Adipocyte (in vitro differentiated cells): Measurements from ENCODE around the gene SCAP.

Source experiments
- DNase-seq: peaks from one replicate; pipeline ENCODE4 v3.0.0-alpha.2; 2015; ENCODE audit warnings: low read depth
- H3K27me3 ChIP-seq: replicated peaks from 2 replicates; pipeline ENCODE4 v1.7.0; 2013; ENCODE audit warnings: mild to moderate bottlenecking, low read length, moderate library complexity; ENCODE audit not compliant: control insufficient read depth, insufficient read depth
- H3K36me3 ChIP-seq: 2 replicates; pipeline ENCODE4 v1.7.0; 2013; ENCODE audit warnings: low read length, mild to moderate bottlenecking, moderate library complexity; ENCODE audit not compliant: control insufficient read depth, insufficient read depth, severe bottlenecking
- H3K4me1 ChIP-seq: 2 replicates; pipeline ENCODE4 v1.7.0; 2013; ENCODE audit warnings: mild to moderate bottlenecking, low read length, moderate library complexity; ENCODE audit not compliant: control insufficient read depth, insufficient read depth
- H3K4me3 ChIP-seq: 2 replicates; pipeline ENCODE4 v1.7.0; 2013; ENCODE audit warnings: mild to moderate bottlenecking, low read length, moderate library complexity
- H3K9ac ChIP-seq: 2 replicates; pipeline ENCODE4 v1.7.0; 2013; ENCODE audit warnings: mild to moderate bottlenecking, low read length, moderate library complexity
- H3K9me3 ChIP-seq: 2 replicates; pipeline ENCODE4 v1.7.0; 2013; ENCODE audit warnings: mild to moderate bottlenecking, low read length, moderate library complexity; ENCODE audit not compliant: control insufficient read depth

SCAP gene

DNA sequence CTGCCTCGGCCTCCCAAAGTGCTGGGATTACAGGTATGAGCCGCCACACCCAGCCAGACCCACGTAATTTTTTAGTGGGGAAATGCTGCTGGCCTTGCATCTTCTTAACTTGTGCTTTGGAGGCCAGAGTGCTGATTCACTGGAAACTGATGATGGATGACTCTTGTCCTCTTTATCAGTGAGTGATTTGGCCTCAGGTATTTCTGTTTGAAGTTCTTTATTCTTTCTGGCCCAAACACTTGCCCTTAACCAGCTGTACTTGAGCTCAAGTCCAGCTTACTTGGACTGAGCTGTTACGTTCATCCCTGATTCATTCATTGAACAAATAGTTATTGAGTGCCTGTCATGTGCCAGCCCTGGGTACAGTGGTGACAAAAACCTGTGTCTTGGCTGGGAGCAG is 90.7 kb downstream of the SCAP start:
- Histone ChIP-seq H3K9ac (no peak overlapping the region), H3K36me3 (peaks cover 13% of the 10 kb centered on the region), H3K4me1 (peaks cover 9% of the 10 kb centered on the region), H3K9me3 (no peaks in the 10 kb centered on the region), H3K27me3 (no peaks in the 10 kb centered on the region), H3K4me3 (no peak overlapping the region)
- no peak for DNase-seq

- H3K9ac ChIP-seq = no peak overlapping the region
- DNase-seq = no peak
- H3K36me3 ChIP-seq = peaks cover 13% of the 10 kb centered on the region
- peaks cover 15% of the 10 kb centered on the region for H3K4me1 ChIP-seq
- no peaks in the 10 kb centered on the region for H3K27me3 ChIP-seq
- no peaks in the 10 kb centered on the region for H3K9me3 ChIP-seq
- H3K4me3 ChIP-seq = no peak overlapping the region
Measured at GRCh38 chr3:47384425-47384824, 91.3 kb downstream of the SCAP start.

DNA sequence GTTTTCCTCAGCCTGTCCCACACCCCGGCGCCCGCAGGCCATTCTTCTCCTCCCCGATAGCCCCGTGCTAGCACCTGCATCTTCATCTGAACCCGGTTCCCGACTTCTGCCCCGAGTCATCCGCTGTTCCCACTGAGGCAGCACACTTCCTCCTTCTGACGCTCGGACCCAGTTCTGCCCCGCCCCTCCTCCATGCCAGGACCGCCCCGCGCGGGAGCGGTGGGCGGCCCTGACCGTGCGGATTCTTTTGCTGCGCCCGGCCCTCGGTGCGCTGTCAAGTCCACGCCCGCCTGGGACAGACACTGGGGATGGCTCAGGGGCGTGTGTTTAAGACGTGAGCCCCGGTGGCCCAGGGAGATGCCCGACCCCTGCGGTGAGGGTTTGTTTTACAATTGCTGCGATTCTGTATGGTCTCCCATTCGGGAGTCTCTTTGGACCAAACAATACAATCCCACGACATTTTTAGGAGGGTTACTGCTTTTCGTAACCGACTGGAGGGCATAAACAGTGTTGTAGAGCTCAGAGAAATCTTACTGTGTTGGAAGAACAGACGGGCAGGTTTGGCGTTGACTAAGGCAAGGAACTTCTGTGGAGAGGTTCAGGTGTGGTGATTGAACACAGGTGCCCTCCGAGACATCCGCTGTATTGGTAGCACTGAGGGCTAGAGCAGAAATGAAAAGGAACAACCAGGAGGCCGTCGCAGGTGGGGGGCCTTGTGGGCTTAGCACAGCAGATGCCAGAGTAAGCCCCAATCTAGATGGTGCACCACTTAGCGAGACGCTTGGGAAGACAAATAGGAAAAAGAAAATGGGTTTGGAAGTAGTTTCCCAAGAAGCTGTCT is 94.2 kb downstream of the SCAP start:
- Histone ChIP-seq H3K36me3 (peaks cover 3% of the 10 kb centered on the region), H3K4me3 (peak overlapping the region; percentile 98), H3K9ac (peak overlapping the region; percentile 99), H3K4me1 (peaks cover 15% of the 10 kb centered on the region), H3K27me3 (no peaks in the 10 kb centered on the region), H3K9me3 (no peaks in the 10 kb centered on the region)
- peak; percentile 94 for DNase-seq

- Histone ChIP-seq H3K9ac (peak within 1 kb of the TSS; percentile 99), H3K36me3 (peaks cover 3% of the 10 kb centered on the region), H3K27me3 (no peaks in the 10 kb centered on the region), H3K9me3 (no peaks in the 10 kb centered on the region), H3K4me1 (peaks cover 15% of the 10 kb centered on the region), H3K4me3 (peak within 1 kb of the TSS; percentile 98)
- DNase-seq = peak; percentile 100
Measured at GRCh38 chr3:47380601-47381316, 95.0 kb downstream of the SCAP start, which contains the start of gene PTPN23. PTPN23 (plus strand) TSS chr3:47381021; CDS start chr3:47381097, 76 bp downstream.

- Histone ChIP-seq H3K4me1 (peaks cover 15% of the 10 kb centered on the region), H3K27me3 (no peaks in the 10 kb centered on the region), H3K36me3 (peaks cover 2% of the 10 kb centered on the region), H3K9me3 (no peaks in the 10 kb centered on the region), H3K9ac (peak overlapping the region; percentile 99), H3K4me3 (peak overlapping the region; percentile 98)
- DNase-seq = no peak
Measured at GRCh38 chr3:47380026-47380600, 95.6 kb downstream of the SCAP start.

- no peaks in the 10 kb centered on the region for H3K27me3 ChIP-seq
- H3K4me3 ChIP-seq = peak overlapping the region; percentile 98
Measured at GRCh38 chr3:47379411-47379899, 96.3 kb downstream of the SCAP start.

DNA sequence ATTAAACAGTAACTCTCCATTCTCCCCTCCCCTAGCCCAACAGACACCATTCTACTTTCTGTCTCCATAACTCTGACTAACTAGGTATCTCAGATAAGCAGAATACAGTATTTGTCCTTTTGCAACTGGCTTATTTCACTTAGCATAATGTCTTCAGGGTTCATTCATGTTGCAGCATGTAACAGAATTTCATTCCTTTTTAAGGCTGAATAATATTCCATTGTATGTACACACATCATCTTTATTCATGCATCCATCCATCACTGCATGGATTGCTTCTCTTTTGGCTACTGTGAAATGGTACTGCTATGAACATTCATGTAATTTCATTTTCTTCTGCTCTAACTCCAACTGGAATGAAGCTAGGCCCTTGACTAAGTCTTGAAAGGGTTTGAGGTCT is 96.9 kb downstream of the SCAP start:
- Histone ChIP-seq H3K4me3 (no peak overlapping the region), H3K27me3 (no peaks in the 10 kb centered on the region), H3K4me1 (peaks cover 15% of the 10 kb centered on the region), H3K36me3 (no peaks in the 10 kb centered on the region), H3K9ac (no peak overlapping the region), H3K9me3 (no peaks in the 10 kb centered on the region)
- no peak for DNase-seq

More at GRCh38 chr3:47379411-47379899, 96.3 kb downstream of the SCAP start:
- H3K36me3 ChIP-seq = no peaks in the 10 kb centered on the region
- H3K9ac ChIP-seq = peak overlapping the region; percentile 99
- no peaks in the 10 kb centered on the region for H3K9me3 ChIP-seq
- no peak for DNase-seq
- peaks cover 15% of the 10 kb centered on the region for H3K4me1 ChIP-seq

DNA sequence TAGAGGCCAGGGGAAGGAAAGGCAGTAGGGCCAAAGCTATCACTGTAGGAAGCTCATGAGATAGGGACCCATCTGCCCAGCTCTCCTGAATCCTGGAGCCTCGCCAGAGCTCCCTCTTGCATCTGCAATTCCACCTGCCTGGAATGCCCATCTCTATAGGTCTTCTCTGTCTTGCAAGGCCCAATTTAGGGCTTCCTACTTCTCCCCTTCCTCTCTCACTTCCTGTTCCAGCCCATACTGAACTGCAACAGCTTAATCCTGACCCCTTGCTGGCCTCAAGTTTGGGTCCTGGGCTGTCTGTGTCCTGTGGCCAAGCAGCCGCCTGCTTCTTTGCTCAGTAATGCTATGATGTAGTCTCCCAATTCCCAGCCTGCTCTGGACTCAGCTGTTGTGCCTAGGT is 98.6 kb downstream of the SCAP start:
- Histone ChIP-seq H3K9ac (no peak overlapping the region), H3K27me3 (no peaks in the 10 kb centered on the region), H3K4me1 (peaks cover 19% of the 10 kb centered on the region), H3K36me3 (no peaks in the 10 kb centered on the region), H3K9me3 (no peaks in the 10 kb centered on the region), H3K4me3 (no peak overlapping the region)
- DNase-seq = no peak

DNA sequence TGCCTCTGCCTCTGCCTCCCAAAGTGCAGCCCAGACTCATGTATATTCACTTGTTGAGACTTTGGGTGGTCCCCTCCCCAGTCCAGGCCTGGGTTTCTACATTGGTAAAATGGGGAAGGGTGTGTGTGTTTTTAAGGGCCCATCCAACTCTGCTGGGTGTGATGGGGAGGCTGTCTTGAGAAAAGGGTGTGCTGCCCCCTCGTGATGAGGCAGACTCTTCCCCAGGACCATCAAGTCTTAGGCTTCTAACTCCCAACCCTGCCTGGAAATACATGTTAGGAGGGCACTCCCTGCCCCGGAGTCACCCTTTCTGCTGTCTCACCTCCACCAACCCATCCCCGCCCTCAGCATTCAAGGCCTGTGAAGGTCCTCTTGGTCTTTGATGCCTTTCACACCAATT is 99.3 kb downstream of the SCAP start:
- H3K4me3 ChIP-seq = no peak overlapping the region

GRCh38 chr3:47374587-47374986 is 101.2 kb downstream of the SCAP start:
- DNase-seq = no peak
- Histone ChIP-seq H3K4me1 (peaks cover 17% of the 10 kb centered on the region), H3K36me3 (no peaks in the 10 kb centered on the region), H3K9me3 (no peaks in the 10 kb centered on the region), H3K9ac (no peak overlapping the region), H3K27me3 (no peaks in the 10 kb centered on the region), H3K4me3 (no peak overlapping the region)

More for the DNA sequence above, 99.3 kb downstream of the SCAP start:
- no peaks in the 10 kb centered on the region for H3K27me3 ChIP-seq
- no peaks in the 10 kb centered on the region for H3K36me3 ChIP-seq
- no peak for DNase-seq
- no peaks in the 10 kb centered on the region for H3K9me3 ChIP-seq
- H3K9ac ChIP-seq = no peak overlapping the region
- H3K4me1 ChIP-seq = peaks cover 22% of the 10 kb centered on the region
